NB4 (cell line): Measurements from ENCODE around the gene RNF217.

ENCODE experiments used
- POLR2A ChIP-seq: IDR thresholded peaks from 2 replicates; pipeline ENCODE4 v1.6.1; 2011; ENCODE audit warnings: mild to moderate bottlenecking; ENCODE audit not compliant: insufficient read length; ENCODE audit errors: extremely low read depth
- TF ChIP-seq, protein P1 (sequence below): IDR thresholded peaks from one replicate; pipeline ENCODE4 v1.5.1; 2012; ENCODE audit warnings: low read depth, low read length

DNA sequence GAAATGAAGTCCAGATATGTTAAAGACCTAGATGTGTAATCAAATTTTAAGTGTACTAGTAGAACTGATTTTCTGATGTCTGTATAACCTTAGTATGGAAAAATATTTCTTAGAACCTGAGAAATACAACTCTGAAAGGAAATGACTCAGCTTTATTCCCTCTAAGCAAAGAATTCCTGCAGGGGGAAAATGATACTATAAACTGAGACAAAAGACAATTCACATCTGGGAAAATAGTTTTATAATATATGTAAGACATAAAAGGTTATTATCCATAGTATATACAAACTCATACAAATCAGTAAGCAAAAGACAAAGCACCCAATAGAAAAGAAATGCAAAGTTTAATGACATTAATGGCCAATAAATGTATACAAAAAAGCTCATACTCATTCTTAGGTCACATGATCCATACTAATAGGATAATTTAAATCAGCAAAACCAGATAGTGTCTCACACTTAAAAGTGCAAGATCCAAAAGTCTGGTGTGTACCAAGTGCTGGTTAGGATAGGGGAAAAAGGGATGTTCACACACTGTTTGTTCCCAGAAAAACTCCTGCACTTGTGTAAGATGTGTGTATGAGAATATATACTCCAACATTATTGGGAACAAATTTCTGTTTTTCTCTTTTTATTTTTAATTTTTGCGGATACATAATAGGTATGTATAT, 22.6 kb downstream of the RNF217 start:
- TF ChIP-seq, protein P1, sequence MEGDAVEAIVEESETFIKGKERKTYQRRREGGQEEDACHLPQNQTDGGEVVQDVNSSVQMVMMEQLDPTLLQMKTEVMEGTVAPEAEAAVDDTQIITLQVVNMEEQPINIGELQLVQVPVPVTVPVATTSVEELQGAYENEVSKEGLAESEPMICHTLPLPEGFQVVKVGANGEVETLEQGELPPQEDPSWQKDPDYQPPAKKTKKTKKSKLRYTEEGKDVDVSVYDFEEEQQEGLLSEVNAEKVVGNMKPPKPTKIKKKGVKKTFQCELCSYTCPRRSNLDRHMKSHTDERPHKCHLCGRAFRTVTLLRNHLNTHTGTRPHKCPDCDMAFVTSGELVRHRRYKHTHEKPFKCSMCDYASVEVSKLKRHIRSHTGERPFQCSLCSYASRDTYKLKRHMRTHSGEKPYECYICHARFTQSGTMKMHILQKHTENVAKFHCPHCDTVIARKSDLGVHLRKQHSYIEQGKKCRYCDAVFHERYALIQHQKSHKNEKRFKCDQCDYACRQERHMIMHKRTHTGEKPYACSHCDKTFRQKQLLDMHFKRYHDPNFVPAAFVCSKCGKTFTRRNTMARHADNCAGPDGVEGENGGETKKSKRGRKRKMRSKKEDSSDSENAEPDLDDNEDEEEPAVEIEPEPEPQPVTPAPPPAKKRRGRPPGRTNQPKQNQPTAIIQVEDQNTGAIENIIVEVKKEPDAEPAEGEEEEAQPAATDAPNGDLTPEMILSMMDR, result no peak
- TF ChIP-seq POLR2A, result no peak
